HCT116 (cell line): ENCODE data around the gene SGTB. TPM values are rescaled to one million over a fixed set of nuclear protein-coding genes. Genes with fewer than 3 reads are reported as not detected.

Source experiments
- ATAC-seq: fragments of 200-7000 bp; cut with Tn5 transposase; 2 replicates; pipeline ENCODE4 v1.9.1; 2020; ENCODE audit warnings: mild to moderate bottlenecking, moderate library complexity
- BruUV-seq: library from RNA; stranded (reverse); fragments of 400-500 nt; replicated peaks from 2 replicates; lab custom pipeline; 2021; lab: Mats Ljungman, UMichigan
- CTCF ChIA-PET: fragments of 300-600 bp; sonication (Branson Sonifier 250); formaldehyde crosslinking; loops from one replicate; lab custom pipeline; 2021; ENCODE audit warnings: antibody characterized with exemption; lab: Charles Lee
- POLR2A ChIA-PET: fragments of 300-600, 350-600 bp; sonication (Branson Sonifier 250); formaldehyde crosslinking; loops from one replicate; lab custom pipeline; 2021; ENCODE audit warnings: antibody characterized with exemption; lab: Charles Lee
- RAD21 ChIA-PET, 2 experiments: fragments of 300-600 bp; sonication (Branson Sonifier 250); formaldehyde crosslinking; loops; one replicate each; lab custom pipeline; 2023; ENCODE audit warnings: low total read pairs in 2 of 2; ENCODE audit not compliant: uncharacterized antibody in 2 of 2, unreplicated experiment in 2 of 2, low non-redundant PET in 1 of 2; lab: Charles Lee
- DNase-seq: peaks from one replicate; pipeline ENCODE4 v3.0.0-alpha.2; 2010; ENCODE audit warnings: low read depth, low spot score
- H2AFZ ChIP-seq: fragments of 200-600 bp; shearing (Covaris generic), sonication (generic); 2 replicates; pipeline ENCODE4 v1.6.1; 2017; ENCODE audit warnings: low read depth, mixed run types, mixed read lengths, antibody characterized with exemption, low read length; ENCODE audit not compliant: poor library complexity, severe bottlenecking
- H3K27ac ChIP-seq: 2 replicates; pipeline ENCODE4 v1.5.1; 2012; ENCODE audit warnings: low read depth, low read length
- H3K27me3 ChIP-seq: fragments of 200-600 bp; sonication (generic); 2 replicates; pipeline ENCODE4 v1.6.1; 2016; ENCODE audit warnings: mixed run types, low read length, mixed read lengths; ENCODE audit not compliant: insufficient read depth
- H3K36me3 ChIP-seq, 2 experiments: fragments of 200-500 bp in 1 of 2; fragments of 200-600 bp in 1 of 2; sonication (Bioruptor generic) in 1 of 2; sonication (generic) in 1 of 2; 2 replicates each; pipeline versions ENCODE4 v1.5.1 to v1.6.1; 2014 to 2016; ENCODE audit warnings: low read length in 2 of 2, inconsistent platforms in 1 of 2, mixed read lengths in 1 of 2, mixed run types in 1 of 2; ENCODE audit not compliant: insufficient read depth in 2 of 2, control insufficient read depth in 1 of 2
- H3K4me1 ChIP-seq, 2 experiments: fragments of 200-600 bp in 1 of 2; sonication (generic) in 1 of 2; 2 replicates each; pipeline versions ENCODE4 v1.5.1 to v1.6.1; 2012 to 2017; ENCODE audit warnings: low read length in 2 of 2, inconsistent platforms in 1 of 2, mild to moderate bottlenecking in 1 of 2, mixed read lengths in 1 of 2, mixed run types in 1 of 2, moderate library complexity in 1 of 2; ENCODE audit not compliant: insufficient read depth in 2 of 2, control insufficient read depth in 1 of 2
- H3K4me2 ChIP-seq: fragments of 200-600 bp; sonication (generic); 2 replicates; pipeline ENCODE4 v1.6.1; 2017; ENCODE audit warnings: mixed run types, low read length, mixed read lengths
- H3K4me3 ChIP-seq, 2 experiments: fragments of 200-600 bp in 1 of 2; sonication (generic) in 1 of 2; replicated peaks in 1 of 2; 2 replicates each; pipeline ENCODE4 v1.5.1; 2011 to 2016; ENCODE audit warnings: low read length in 2 of 2, control low read depth in 1 of 2, low read depth in 1 of 2, mild to moderate bottlenecking in 1 of 2, mixed read lengths in 1 of 2, mixed run types in 1 of 2
- H3K79me2 ChIP-seq: fragments of 200-600 bp; sonication (generic); 2 replicates; pipeline ENCODE4 v1.6.1; 2017; ENCODE audit warnings: mild to moderate bottlenecking, mixed run types, low read length, moderate library complexity, mixed read lengths; ENCODE audit not compliant: insufficient read depth
- H3K9ac ChIP-seq: fragments of 200-600 bp; sonication (generic); 2 replicates; pipeline ENCODE4 v1.6.1; 2016; ENCODE audit warnings: low read length, mixed read lengths
- H3K9me2 ChIP-seq: fragments of 200-600 bp; sonication (generic), shearing (Covaris generic); 2 replicates; pipeline ENCODE4 v1.6.1; 2017; ENCODE audit warnings: mixed run types, mild to moderate bottlenecking, moderate library complexity; ENCODE audit not compliant: insufficient read depth
- H3K9me3 ChIP-seq, 2 experiments: fragments of 200-500 bp in 1 of 2; fragments of 200-600 bp in 1 of 2; sonication (Bioruptor generic) in 1 of 2; sonication (generic) in 1 of 2; 2 replicates each; pipeline ENCODE4 v1.6.1; 2014 to 2017; ENCODE audit warnings: low read length in 2 of 2, mixed read lengths in 2 of 2, inconsistent platforms in 1 of 2, low read depth in 1 of 2, mild to moderate bottlenecking in 1 of 2, mixed run types in 1 of 2, moderate library complexity in 1 of 2; ENCODE audit not compliant: control insufficient read depth in 1 of 2, insufficient read depth in 1 of 2
- H4K20me1 ChIP-seq: fragments of 200-600 bp; sonication (generic), shearing (Covaris generic); 2 replicates; pipeline ENCODE4 v1.6.1; 2017; ENCODE audit warnings: mixed run types, mild to moderate bottlenecking, moderate library complexity; ENCODE audit not compliant: insufficient read depth
- CBX3 ChIP-seq: IDR thresholded peaks from 2 replicates; pipeline ENCODE4 v1.6.1; 2012; ENCODE audit warnings: low read depth
- CTCF ChIP-seq, 3 experiments: fragments of 200-600 bp in 1 of 3; sonication (generic) in 1 of 3; IDR thresholded peaks in 2 of 3; conservative IDR thresholded peaks in 1 of 3; 2 replicates each; pipeline ENCODE4 v1.5.1; 2012 to 2017; ENCODE audit warnings: low read depth in 2 of 3, low read length in 2 of 3, antibody characterized with exemption in 1 of 3, borderline replicate concordance in 1 of 3, control low read depth in 1 of 3, mild to moderate bottlenecking in 1 of 3, mixed read lengths in 1 of 3, mixed run types in 1 of 3, moderate library complexity in 1 of 3; ENCODE audit not compliant: insufficient read depth in 1 of 3
- EGR1 ChIP-seq: IDR thresholded peaks from 2 replicates; pipeline ENCODE4 v1.6.1; 2012; ENCODE audit warnings: low read depth
- EZH2phosphoT487 ChIP-seq: fragments of 200-600 bp; IDR thresholded peaks from 2 replicates; pipeline ENCODE4 v1.6.1; 2018; ENCODE audit warnings: antibody characterized with exemption, borderline replicate concordance
- FOSL1 ChIP-seq: IDR thresholded peaks from 2 replicates; pipeline ENCODE4 v1.6.1; 2012; ENCODE audit warnings: low read depth
- SIN3A ChIP-seq: IDR thresholded peaks from 2 replicates; pipeline ENCODE4 v1.6.1; 2012; ENCODE audit warnings: low read depth
- SRF ChIP-seq: IDR thresholded peaks from 2 replicates; pipeline ENCODE4 v1.6.1; 2012; ENCODE audit warnings: low read depth
- TCF7L2 ChIP-seq: IDR thresholded peaks from 2 replicates; pipeline ENCODE4 v1.7.0; 2011; ENCODE audit warnings: borderline replicate concordance, inconsistent platforms; ENCODE audit not compliant: insufficient read depth, insufficient read length; ENCODE audit errors: extremely low read depth
- YY1 ChIP-seq: IDR thresholded peaks from 2 replicates; pipeline ENCODE4 v1.6.1; 2011; ENCODE audit warnings: low read length, low read depth, moderate library complexity, mild to moderate bottlenecking; ENCODE audit not compliant: insufficient replicate concordance; ENCODE audit errors: extremely low read depth
- intact Hi-C: fragments of 100-400 bp; cut with micrococcal nuclease; formaldehyde crosslinking; loops from 2 replicates; pipeline ENCODE4 v1.10.0; 2022
- total RNA-seq: library from RNA; stranded (reverse); gene quantifications from one replicate; pipeline ENCODE4 v1.2.1, GENCODE V29; 2021; ENCODE audit not compliant: unreplicated experiment

The SGTB gene
- total RNA-seq, 1 experiment from 2014 or later: 12.6 TPM

GRCh38 chr5:65727491-65728156 lies 5.7 kb upstream of the SGTB start:
- intact Hi-C loops: no loop called here
- DNase-seq (no peak), ATAC-seq (no peak)
- Histone ChIP-seq H3K27me3 (no peaks in the 10 kb centered on the region), H2AFZ (no peak overlapping the region), H3K4me1 (peaks cover 5 to 23% of the 10 kb centered on the region in 2 experiments; a peak in 3 of 4 replicates), H3K4me2 (no peak overlapping the region), H4K20me1 (no peaks in the 10 kb centered on the region), H3K79me2 (peaks cover 88% of the 10 kb centered on the region), H3K4me3 (no peak overlapping the region), H3K9ac (no peak overlapping the region), H3K9me2 (no peaks in the 10 kb centered on the region), H3K36me3 (no peaks in the 10 kb centered on the region), H3K9me3 (no peaks in the 10 kb centered on the region), H3K27ac (no peak overlapping the region)
- RAD21 ChIA-PET: no interaction called here
- CTCF ChIA-PET: no interaction called here
- POLR2A ChIA-PET: no interaction called here
- BruUV-seq: no TSS peak
- TF ChIP-seq EZH2phosphoT487: no peak
- TF ChIP-seq CBX3: no peak
- TF ChIP-seq SIN3A: no peak
- no peak for TF ChIP-seq YY1
- TF ChIP-seq SRF: no peak
- TF ChIP-seq TCF7L2: no peak
- TF ChIP-seq EGR1: no peak
- TF ChIP-seq FOSL1: no peak
- no peak for TF ChIP-seq CTCF (IDR thresholded peaks at IDR 0.05 in 2 of 3, conservative IDR thresholded peaks at IDR 0.05 in 1 of 3; ENCODE audit: borderline replicate concordance in 1 of 3, insufficient read depth in 1 of 3, low read depth in 2 of 3, low read length in 2 of 3)
- TF ChIP-seq, all 23 proteins: peak for 0
